Superior temporal gyrus (tissue), 1 donor: ENCODE results near the gene ABCC1.

ENCODE experiments used
- DNase-seq: peaks from one replicate; pipeline ENCODE4 v3.0.0-alpha.2; 2016; ENCODE audit errors: extremely low spot score

The ABCC1 gene

DNA sequence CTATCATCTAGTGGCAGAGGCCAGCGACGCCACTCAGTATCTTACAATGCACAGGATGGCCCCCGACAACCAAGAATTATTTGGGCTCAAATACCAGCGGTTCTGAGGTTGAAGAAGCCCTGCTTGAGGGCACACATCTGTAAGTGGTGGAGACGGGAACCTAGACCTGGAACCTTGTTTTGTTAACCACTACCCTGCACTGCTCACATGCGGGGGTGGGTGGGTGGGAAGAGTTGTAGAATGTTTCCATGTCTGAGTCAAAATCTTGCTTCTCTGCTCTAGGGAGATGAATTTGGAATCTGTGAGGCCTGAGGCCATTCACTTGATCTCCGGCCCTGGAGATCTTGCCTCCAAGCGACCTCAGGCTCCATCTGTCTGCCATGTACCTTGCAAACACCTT, 44.1 kb downstream of the ABCC1 start:
- no peak for DNase-seq

DNA sequence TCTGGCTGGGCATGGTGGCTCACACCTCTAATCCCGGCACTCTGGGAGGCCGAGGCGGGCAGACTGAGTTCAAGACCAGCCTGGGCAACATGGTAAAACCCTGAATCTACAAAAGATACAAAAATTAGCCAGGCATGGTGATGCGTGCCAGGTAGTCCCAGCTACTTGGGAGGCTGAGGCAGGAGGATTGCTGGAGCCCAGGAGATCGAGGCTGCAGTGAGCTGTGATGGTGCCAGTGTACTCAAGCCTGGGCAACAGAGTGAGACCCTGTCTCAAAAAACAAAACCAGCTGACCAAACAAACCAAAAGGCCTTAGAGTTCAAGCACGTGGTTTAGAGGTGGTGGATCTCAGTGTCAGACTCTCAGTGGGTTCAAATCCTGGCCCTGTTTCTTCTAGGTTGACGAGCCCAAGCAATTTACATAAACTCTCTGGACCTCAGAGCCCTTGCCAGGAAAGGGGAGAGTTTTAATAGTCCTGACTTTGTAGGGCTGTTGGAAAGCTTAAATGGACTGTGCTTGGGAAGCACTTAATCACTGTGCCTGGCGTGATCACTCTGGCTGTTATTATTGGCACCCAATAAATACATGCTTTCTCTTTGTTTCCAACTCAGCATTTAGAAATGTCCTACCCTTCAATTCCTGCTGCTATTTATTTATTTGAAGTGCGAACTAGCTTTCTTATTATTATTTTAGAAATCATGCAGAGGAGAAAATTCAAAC, 44.7 kb downstream of the ABCC1 start:
- peak; percentile 27 for DNase-seq

DNA sequence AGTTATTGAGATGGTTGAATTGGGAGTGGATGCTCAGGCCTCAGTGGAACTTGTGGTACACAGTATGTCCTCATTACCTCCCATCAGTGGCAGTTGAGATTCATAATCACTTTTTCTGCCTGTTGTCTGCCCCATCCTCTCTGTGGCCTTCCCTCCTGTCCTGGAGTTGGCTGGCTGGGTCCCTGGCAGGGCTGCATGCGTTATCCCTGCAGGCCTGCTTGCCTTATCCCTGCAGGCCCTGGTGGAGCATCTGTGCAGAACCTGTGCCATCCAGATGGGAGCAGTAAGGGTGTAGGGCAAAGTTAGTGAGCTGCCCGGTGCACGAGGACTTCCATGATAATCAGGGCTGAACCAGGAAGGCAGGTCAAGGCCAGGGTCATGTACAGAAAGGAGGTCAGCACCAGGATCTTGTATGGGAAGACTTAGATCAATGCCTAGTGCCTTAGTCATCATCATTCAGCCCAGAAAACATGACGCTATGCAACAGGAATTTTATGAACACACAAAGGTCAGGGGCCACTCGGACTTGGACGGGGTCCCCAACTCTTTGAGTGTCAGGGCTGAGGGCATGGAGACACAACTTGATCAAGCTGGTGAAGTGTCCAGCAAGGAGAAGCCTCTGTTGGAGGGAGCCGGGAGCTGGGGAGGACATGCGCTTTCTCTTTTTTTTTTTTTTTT, 47.2 kb downstream of the ABCC1 start:
- DNase-seq = no peak

DNA sequence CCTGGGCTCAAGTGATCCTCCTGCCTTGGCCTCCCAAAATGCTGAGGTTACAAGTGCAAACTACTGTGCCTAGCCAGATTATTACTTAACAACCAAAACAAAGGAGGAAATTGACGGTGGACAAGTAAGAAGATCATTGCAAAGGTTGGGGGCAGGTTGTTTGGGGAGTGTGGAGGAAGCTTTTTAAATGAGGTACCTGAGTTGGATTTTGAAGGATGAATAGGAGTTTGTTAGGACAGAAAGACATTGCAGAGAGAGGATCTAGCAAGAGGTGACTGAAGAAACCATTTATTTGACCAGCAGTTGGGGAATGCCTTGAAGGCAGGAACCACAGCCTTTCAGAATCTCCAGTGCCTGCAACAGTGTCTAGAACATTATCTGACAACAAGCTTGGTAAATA, 51.3 kb downstream of the ABCC1 start:
- no peak for DNase-seq

DNA sequence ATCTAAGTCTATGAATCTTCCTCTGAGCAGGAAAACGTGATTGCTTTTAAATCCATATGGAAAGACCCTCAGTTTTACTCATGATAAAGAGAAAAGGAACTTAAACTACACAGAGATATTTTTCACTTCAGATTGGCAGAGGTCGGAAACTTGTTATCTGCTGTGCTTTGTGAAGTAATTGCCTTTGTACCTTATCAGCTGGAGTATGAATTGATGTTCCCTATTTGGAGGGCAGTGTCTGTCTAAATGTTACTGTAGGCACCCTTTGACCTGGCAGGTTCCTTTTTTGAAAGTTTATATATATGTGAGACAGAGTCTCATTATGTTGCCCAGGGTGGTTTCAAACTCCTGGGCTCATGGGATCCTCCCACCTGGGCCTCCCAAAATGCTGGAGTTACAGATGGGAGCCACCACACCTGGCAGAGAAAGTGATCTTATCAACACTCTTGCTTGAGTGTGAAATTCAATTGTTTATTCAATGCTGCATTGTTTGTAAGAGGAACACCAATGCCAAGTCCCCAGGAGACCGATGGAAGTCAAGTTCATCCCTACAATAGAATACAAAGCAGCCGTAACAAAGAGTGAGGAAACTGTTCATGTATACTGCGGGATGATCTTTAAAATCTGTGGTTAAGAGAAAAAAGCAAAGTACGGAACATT, 52.3 kb downstream of the ABCC1 start:
- DNase-seq = no peak

DNA sequence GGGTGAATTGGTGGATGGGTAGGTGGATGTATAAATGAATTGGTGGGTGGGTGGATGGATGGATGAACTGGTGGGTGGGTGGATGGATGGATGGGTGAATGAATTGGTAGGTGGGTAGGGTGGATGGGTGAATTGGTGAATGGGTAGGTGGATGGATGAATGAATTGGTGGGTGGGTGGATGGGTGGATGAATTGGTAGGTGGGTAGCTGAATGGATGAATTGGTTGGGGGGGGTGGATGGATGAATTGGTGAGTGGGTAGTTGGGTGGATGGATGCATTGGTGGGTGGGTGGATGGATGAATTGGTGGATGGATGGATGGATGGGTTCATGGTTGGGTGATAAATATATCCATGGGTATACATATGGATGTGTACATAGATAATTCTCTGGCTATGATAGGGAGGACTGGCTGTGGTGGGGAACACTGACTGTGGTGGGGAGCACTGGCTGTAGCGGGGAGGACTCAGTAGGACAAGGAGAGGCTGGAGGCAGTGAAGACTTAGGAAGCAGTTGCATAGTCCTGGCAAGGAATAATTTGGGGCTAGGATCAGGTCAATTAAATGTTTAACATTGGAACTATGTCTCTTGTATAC, 54.4 kb downstream of the ABCC1 start:
- no peak for DNase-seq

DNA sequence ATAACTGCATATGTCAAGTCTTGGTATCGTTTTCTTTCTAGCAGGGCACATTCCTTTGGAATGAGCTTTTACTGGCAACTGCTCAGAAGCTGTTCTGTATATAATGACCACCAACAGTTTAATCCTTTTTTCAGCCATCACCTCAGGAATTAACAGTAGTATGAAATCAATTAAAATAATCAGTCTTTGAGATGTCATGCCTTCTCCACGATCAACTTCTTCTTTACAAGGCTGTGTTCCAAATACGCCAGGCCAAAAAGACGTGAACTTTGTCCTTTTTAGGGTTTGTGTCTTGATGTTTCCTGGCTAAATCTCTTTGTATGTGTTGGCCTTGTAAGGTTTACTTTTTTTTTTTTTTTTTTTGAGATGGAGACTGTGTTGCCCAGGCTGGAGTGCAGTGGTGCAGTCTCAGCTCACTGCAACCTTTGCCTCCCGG, 54.9 kb downstream of the ABCC1 start:
- DNase-seq = no peak

DNA sequence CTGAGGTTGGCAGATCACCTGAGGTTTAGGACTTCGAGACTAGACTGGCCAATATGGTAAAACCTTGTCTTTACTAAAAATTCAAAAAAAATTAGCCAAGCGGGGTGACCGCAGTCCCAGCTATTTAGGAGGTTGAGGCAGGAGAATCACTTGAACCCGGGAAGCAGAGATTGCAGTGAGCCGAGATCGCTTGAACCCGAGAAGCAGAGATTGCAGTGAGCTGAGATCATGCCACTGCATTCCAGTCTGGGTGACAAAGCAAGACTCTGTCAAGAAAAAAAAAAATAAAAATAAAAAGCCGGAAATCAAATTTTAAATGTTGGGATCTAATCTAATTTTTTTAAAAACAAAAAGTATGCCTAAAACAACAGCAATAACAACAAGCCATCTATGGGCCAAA, 56.3 kb downstream of the ABCC1 start:
- DNase-seq = no peak

DNA sequence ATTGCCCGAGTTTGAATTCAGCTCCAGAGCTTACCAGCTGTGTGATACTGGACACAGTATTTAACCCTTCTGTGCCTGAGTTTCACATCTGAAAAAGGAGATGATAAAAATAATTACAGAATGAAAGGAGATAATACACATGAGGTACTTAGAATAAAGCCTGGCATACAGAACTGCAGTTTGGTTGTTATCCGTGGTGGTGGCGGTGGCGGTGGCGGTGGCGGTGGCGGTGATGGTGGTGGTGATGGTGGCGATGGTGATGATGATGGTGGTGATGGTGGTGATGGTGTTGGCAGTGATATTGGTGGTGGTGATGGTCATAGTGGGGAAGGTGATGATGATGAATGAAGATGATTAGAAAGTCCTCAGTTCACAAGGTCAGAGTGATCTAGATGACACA, 57.2 kb downstream of the ABCC1 start:
- no peak for DNase-seq

DNA sequence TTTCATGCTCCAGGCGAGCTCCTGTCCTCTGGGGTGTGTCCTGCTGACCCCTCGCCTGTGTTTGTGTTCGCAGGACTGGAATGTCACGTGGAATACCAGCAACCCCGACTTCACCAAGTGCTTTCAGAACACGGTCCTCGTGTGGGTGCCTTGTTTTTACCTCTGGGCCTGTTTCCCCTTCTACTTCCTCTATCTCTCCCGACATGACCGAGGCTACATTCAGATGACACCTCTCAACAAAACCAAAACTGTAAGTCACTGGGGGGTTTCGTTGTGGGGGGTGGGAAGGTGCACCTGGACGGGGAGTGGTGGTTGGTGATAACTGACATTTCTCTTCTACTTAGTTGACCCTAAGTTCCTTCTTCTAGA, 58.3 kb downstream of the ABCC1 start:
- DNase-seq = no peak

DNA sequence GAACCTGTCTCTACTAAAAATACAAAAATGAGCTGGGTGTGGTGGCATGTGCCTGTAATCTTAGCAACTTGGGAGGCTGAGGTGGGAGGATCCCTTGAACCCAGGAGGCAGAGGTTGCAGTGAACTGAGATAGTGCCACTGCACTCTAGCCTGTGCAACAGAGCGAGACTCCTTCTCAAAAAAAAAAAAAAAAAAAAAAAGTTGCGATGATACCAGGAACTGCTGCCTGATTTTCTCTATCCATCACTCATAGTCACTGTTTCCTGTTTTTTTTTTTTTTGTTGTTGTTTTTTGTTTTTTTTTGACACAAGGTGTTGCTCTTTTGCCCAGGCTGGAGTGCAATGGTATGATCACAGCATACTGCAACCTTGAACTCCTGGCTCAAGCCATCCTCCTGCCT, 59.2 kb downstream of the ABCC1 start:
- DNase-seq = no peak

DNA sequence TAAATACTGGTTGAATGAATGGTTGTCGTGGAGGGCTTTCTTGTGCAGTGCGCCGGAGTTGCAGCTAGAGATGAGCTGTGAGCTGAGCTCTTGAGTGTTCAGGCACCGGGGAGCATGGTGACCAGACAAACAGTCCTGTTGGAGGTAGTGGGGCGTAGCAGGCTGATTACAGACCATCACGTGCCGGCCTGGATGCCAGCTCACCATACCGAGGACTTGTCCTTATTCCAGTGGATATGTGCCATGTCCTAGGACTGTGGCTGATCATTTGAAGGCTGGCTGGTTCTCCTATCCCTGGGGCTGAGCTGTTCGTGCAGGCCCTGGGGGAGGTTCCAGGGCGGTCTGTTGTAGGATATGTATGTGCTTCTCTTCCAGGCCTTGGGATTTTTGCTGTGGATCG, 60.0 kb downstream of the ABCC1 start:
- DNase-seq = no peak

DNA sequence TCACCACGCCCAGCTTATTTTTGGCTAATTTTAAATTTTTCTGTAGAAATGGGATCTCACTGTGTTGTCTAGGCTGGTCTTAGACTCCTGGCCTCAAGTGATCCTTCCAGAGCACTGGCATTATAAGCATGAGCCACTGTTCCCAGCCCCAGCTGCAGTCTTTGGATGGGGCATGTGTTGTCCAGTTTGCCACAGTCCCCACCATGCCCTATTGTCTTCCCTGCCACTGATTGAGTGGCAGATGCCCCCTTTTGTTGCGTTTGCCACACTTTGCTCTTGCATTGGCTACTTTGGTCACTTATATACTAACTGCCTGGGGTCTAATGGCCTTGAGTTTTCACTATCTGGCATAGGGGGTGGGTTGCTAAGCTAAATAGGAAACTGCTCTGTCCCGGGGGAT, 60.8 kb downstream of the ABCC1 start:
- no peak for DNase-seq

DNA sequence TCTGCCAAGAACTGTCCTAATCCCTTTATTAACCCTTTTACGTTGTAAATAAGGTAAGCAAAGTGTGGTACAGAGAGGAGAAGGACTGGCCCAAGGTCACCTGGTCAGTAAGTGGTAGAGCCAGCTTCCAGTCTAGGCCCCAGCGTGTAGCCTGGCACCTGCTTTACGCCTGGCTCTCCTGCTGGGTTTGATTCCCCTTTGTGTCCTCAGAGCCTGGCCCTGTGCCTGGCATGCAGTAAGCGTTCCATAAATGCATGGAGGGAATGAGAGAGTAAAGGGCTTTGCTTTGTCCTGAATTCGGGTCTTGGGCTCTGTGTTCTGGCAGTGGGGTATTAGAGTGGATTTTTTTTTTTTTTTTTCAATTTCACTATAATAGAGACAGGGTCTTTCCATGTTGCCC, 62.7 kb downstream of the ABCC1 start:
- no peak for DNase-seq

DNA sequence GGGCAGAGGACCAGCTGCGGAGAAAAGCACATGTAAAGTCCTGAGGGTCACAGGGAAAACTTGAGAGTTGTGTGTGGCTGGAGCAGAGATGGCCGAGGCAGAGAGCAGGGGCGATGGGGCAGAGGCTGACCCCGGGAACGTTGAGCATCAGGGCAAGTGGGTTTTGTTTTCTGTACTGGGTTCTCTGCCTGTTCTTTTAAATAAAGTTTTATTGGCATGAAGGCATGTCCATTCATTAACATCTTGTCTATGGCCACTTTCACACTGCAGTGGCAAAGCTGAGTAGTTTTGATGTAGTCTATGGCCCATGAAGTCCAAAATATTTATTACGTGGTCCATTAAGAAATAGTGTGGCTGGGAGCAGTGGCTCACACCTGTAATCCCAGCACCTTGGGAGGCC, 64.4 kb downstream of the ABCC1 start:
- DNase-seq = no peak

DNA sequence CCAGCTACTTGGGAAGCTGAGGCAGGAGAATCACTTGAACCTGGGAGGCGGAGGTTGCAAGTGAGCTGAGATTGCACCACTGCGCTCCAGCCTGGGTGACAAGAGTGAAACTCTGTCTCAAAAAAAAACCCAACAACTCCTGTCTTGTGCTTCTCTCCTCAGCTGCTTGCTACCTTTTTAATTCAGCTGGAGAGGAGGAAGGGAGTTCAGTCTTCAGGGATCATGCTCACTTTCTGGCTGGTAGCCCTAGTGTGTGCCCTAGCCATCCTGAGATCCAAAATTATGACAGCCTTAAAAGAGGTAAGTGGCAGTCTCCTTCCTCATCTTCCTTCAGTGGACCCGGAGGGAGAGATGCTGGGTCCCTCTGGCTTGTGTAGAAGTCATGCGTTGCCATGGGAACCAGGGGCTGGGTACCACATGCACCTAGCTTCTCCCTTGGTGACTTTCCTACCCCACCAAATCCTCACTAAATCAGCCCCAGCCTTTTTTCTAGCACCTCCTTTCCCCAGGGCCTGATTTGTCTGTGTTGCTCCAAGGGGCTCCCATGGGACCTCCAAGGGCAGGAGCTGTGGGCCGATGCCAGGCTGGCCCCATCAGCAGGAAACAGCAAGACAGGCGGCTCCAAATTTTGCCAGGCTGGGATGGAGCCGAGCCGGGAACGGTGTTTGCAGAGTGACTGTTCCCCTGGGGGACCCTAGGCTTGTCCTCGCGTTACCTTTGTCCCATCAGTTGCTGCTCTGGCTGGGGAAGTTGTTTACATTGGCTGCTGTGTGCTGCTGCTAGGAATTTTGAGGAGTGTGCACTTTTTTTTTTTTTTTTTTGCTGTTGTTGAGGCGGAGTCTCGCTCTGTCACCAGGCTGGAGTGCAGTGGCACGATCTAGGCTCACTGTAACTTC, 65.2 kb downstream of the ABCC1 start:
- no peak for DNase-seq

DNA sequence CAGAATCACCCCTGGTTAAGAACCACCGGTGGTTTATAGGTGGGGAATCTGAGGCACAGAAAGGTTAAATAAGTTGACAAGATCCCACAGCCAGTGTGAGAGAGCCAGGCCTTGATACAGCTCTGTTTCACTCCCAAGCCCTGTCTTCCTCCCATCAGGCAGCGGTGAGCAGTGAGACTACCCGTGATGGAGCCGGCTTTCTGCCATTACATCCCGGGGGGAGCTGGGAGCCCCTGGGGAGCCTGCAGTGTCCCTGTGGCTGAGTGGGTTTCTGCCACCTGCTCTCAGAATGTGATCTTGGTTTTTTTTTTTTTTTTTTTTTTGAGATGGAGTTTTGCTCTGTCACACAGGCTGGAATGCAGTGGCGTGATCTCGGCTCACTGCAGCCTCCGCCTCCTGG, 66.4 kb downstream of the ABCC1 start:
- DNase-seq = no peak

DNA sequence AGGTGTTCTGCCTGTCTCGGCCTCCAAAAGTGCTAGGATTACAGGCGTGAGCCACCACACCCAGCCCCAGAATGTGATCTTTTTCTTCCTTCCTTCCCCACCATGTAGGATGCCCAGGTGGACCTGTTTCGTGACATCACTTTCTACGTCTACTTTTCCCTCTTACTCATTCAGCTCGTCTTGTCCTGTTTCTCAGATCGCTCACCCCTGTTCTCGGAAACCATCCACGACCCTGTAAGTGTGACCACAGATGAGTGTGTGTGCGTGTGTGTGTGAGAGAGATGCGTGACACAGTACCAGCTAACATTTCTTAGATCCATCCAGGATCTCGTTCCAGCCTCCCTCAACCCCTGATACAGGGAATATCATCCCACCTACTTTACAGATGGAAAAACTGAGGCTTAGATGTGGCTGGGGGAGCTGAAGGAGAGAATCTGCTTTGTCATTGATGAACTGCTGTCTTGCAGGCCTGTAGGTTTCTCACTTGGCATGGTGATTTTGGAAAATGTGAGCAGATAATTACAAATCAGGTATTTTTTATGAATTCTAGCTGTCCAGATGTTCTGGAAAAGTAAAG, 67.1 kb downstream of the ABCC1 start:
- no peak for DNase-seq

DNA sequence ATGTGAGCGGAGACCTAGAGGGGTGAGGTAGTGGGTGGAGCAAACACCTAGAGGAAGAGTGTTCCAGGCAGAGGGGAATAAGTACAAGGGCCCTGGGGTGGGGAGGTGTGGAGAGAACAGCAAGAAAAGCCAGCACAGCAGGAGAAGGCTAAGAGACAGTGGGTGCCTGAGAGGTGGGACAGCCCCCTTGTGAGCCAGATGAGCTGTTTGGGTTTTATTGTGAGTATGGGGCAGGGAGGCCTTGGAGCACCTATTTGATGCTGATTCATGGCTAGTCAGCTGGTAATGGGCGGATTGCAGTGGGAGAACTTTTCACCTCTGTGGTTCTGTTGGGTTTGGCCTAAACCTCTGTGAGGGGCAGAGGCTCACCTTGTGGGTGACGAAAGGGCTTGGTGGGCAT, 68.4 kb downstream of the ABCC1 start:
- no peak for DNase-seq

DNA sequence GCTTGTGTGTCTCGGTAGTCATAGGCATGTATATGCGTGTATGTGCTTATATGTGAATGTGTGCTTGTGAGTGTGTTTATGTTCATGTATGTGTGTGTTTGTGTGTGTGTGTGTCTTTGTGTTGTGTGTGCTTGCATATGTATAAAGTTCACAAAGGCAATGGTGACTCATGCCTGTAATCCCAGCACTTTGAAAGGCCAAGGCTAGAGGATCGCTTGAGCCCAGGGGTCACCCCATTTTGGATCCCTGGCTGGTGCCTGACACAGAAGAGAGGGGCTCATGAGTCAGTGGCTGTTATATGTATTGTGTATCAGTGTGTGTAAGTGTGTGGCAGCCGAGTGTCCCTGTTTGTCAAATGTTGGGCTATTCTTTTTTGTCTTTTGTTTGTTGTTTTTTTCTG, 69.3 kb downstream of the ABCC1 start:
- no peak for DNase-seq

DNA sequence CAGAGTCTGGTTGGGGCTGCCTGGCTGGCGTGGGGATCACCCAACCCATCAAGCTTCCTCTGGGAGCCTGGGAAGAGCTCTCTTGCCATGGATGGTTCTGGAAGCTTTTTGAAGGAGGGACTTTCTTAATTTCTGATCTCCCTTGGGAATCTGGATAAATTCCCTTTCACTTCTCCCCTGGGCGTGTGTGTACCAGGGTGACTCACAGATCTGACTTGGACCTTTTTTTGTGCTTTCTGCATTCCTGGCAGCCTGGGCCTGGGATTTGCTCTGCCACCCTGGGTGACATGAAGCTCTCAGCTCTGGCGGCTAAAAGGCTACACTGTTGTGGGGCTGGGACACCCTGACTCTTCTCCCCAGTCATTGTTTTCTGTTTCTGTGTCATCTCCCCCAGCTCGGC, 70.1 kb downstream of the ABCC1 start:
- no peak for DNase-seq

DNA sequence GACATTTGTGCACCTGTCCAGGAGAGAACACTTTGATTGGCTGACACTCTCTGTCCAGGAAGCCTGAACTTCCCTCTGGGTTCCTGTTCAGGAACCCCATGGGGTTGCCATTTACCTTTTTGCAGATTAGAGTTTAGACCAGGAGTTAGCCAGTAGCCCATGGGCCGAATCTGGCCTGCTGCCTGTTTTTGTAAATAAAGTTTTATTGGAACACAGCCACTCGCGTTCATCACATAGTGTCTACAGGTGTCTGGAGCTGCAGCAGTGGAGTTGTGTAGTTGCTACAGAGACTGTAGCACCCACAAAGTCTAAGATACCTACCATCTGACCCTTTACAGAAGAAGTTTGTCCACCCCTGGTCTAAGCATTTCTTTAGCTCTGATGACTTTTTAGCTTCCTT, 70.9 kb downstream of the ABCC1 start:
- no peak for DNase-seq
